Kidney epithelial cell (primary cell): Measurements from ENCODE around the gene TSPAN31. TPM values are rescaled to one million over a fixed set of nuclear protein-coding genes. Genes with fewer than 3 reads are reported as not detected.

Experiments
- DNase-seq: peaks from one replicate; pipeline ENCODE4 v3.0.0-alpha.2; 2010; ENCODE audit warnings: low read depth
- H3K27me3 ChIP-seq: 2 replicates; pipeline ENCODE4 v1.6.0; 2011; ENCODE audit warnings: low read length; ENCODE audit not compliant: control insufficient read depth, insufficient read depth
- H3K36me3 ChIP-seq: 2 replicates; pipeline ENCODE4 v1.5.1; 2011; ENCODE audit warnings: low read length; ENCODE audit not compliant: control insufficient read depth, insufficient read depth
- H3K4me3 ChIP-seq: 2 replicates; pipeline ENCODE4 v1.5.1; 2011; ENCODE audit warnings: low read depth, mild to moderate bottlenecking, control low read depth, low read length
- total RNA-seq: library from RNA; depleted of rRNA; stranded (reverse); fragments of >200 nt; gene quantifications from 2 replicates; pipeline ENCODE4 v1.2.3, GENCODE V29; 2015
- TF ChIP-seq, protein P1 (sequence below): IDR thresholded peaks from 2 replicates; pipeline ENCODE4 v1.5.1; 2011; ENCODE audit warnings: mild to moderate bottlenecking, moderate library complexity, low read length, control low read depth, inconsistent platforms; ENCODE audit not compliant: insufficient read depth, poor library complexity, severe bottlenecking

TSPAN31 gene
- total RNA-seq, 1 donor from 2014 or later, result 77.1 TPM

DNA sequence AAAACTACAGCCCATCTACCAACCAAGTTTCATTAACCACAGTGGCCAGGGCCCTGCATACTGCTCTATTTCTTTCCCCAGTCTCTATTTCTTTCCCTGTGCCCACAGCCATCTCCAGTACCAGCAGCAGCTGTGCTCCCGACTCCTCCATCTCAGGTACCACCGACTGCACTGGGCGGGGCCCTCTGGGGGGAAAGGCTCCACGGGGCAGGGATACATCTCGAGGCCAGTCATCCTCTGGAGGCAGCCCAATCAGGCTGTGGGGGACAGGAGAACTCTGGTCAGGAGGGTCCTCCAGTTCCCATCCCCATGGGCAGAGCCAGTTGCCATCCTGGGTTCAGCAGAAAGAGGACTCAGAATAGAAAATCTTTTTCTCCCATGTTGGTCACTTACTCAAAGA lies 4.2 kb downstream of the TSPAN31 start:
- H3K27me3 ChIP-seq, result no peaks in the 10 kb centered on the region
- peaks cover 2% of the 10 kb centered on the region for H3K36me3 ChIP-seq
- no peak for DNase-seq
- TF ChIP-seq, protein P1, sequence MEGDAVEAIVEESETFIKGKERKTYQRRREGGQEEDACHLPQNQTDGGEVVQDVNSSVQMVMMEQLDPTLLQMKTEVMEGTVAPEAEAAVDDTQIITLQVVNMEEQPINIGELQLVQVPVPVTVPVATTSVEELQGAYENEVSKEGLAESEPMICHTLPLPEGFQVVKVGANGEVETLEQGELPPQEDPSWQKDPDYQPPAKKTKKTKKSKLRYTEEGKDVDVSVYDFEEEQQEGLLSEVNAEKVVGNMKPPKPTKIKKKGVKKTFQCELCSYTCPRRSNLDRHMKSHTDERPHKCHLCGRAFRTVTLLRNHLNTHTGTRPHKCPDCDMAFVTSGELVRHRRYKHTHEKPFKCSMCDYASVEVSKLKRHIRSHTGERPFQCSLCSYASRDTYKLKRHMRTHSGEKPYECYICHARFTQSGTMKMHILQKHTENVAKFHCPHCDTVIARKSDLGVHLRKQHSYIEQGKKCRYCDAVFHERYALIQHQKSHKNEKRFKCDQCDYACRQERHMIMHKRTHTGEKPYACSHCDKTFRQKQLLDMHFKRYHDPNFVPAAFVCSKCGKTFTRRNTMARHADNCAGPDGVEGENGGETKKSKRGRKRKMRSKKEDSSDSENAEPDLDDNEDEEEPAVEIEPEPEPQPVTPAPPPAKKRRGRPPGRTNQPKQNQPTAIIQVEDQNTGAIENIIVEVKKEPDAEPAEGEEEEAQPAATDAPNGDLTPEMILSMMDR, result no peak
- H3K4me3 ChIP-seq, result no peak overlapping the region

DNA sequence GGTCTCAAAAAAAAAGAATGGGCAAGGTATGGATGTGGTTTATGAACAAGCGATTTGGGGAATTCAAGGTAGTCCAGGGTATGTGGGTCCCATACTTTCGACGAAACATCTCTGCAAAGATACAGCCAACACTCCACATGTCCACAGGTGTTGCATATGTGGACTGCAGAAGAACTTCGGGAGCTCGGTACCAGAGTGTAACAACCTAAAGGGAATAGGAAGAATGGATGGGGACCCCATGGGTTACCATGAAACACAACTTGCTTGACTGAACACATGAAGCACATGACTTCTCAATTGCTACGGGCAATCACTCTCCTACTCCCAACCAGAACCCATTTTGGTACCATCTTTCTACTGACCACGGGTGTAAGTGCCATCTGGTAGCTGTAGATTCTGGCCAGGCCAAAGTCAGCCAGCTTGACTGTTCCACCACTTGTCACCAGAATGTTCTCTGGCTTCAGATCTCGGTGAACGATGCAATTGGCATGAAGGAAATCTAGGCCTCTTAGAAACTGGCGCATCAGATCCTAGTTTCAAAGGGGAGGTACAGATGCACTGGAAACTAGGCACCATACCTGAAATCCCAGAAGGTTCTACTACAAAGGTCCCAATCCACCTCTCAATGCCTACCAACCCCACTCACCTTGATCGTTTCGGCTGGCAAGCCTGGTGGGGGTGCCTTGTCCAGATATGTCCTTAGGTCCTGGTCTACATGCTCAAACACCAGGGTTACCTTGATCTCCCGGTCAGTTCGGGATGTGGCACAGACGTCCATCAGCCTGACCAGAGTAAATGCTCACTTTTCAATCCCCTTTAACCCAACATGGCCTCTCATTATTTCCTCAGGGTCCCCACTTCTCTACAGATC lies 6.0 kb downstream of the TSPAN31 start:
- Histone ChIP-seq H3K27me3 (no peaks in the 10 kb centered on the region), H3K36me3 (peaks cover 2% of the 10 kb centered on the region), H3K4me3 (peak overlapping the region; percentile 72)
- DNase-seq, result no peak
- TF ChIP-seq, protein P1, result no peak

DNA sequence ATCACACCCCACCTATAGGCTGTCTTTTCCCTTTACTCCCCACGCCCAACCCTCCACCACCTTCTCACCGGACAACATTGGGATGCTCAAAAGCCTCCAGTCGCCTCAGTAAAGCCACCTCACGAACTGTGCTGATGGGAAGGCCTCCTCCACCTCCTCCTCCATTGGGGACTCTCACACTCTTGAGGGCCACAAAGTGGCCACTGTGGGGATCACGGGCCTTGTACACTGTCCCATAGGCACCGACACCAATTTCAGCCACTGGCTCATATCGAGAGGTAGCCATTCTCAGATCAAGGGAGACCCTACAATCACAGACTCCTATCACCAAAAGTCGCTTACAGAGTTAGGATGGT lies 6.6 kb downstream of the TSPAN31 start:
- no peaks in the 10 kb centered on the region for H3K27me3 ChIP-seq
- peaks cover 2% of the 10 kb centered on the region for H3K36me3 ChIP-seq
- DNase-seq, result no peak
- H3K4me3 ChIP-seq, result peak overlapping the region; percentile 72
- TF ChIP-seq, protein P1, result no peak

DNA sequence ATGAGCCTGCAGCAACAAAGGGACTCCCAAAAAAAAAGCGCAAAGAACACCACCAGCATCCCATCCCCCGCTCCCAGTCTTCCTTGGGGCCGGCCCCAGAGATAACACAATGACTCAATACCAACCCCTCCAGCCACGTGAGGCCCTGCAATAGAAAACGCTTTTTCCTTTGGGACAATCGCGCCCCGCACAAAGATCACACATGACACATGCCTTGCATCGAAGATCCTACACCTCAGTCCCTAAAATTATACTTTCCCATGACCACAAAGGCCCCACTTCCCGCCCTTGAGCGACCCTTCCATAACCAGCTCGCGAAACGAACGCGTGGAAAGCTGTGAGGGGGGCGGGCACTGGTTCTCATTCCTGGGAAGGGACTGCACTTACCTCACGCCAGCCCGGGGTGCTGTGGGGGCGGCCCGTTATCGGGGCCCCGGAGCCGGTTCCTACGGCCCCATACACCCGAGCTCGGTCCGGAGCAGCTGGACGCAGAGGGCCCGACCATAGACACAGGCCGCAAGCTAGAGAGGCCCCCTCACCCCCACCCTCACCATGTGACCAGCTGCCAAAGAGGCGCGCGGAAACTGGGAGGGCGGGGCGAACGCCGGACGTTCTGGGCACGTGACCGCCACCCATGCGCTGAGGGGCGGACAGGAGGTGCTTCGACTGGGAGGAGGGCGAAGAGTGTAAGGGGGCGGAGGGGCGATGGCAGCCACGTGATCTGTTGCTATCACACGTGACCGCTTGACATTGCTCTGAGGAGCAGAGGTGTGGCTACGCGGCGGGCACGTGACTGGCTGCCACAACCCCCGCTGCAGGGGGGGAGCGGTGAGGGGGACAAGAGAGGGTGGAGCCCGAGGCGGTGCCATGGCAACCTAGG lies 7.2 kb downstream of the TSPAN31 start, which contains the start of gene CDK4:
Gene CDK4 (minus strand): TSS at position 523 of the 880 bp plus-strand sequence. CDS start 593 bp downstream, outside the sequence.
- TF ChIP-seq, protein P1, result no peak
- H3K27me3 ChIP-seq, result no peaks in the 10 kb centered on the region
- DNase-seq, result peak; percentile 97
- H3K36me3 ChIP-seq, result peaks cover 2% of the 10 kb centered on the region
- peak within 1 kb of the TSS; percentile 72 for H3K4me3 ChIP-seq

DNA sequence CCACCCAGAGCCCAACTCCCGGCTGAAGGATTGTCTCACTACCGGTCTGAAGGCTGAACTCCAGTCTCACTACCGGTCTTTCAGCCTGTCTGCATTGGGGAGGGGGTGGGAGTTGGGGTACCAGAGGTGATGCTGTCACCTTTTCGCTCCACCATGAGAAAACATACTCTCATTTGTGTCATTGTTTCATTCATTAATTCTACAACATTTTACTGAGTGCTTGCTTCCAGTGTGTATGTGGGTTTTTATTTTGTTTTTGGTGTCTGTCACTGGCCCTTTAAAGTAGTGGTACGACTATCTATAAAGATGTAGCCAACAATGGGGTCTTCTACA lies 7.8 kb downstream of the TSPAN31 start:
- DNase-seq, result no peak
- Histone ChIP-seq H3K36me3 (peaks cover 2% of the 10 kb centered on the region), H3K27me3 (no peaks in the 10 kb centered on the region), H3K4me3 (no peak overlapping the region)
- TF ChIP-seq, protein P1, result no peak
